ENCODE measurements around the gene CDC25B.
"Not testable (repeated sequence)": the region's sequence is repeated elsewhere in the genome, so short reads cannot be mapped to it uniquely, and the experiment has no call there.

Gene CDC25B

GRCh38 chr20:3842348-3842930 is 46.3 kb downstream of the CDC25B start:
- DNase-seq = no peak

GRCh38 chr20:3843490-3843889 is 47.4 kb downstream of the CDC25B start:
- no peak for DNase-seq

- not testable (repeated sequence) for DNase-seq
These were observed 48.0 kb downstream of the CDC25B start for GRCh38 chr20:3843990-3844619.

DNA sequence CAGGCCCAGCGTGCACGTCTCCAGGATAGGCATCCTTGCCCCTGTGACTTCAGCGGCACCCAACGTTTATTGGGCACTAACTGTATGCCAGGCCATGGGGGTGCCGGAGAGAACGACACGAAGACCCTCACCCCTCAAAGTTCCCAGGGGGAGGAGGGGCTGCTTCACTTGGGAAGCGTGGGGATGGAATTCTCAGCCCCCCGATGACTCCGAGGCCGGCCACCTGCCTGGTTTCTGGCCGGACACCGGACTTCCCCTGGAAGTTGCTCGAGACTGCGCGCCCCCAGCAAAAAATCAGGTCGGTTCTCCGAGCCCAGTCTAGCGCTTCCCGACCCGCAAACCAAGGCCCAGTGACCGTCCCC is 50.2 kb downstream of the CDC25B start:
- DNase-seq = no peak

GRCh38 chr20:3846740-3847428 is 50.8 kb downstream of the CDC25B start, which contains the start of gene MAVS:
TSS of gene MAVS (plus strand) at chr20:3846834. CDS start at chr20:3854625, 7,791 bp downstream.
- DNase-seq = peak; percentile 87

- DNase-seq = no peak
These were observed 51.4 kb downstream of the CDC25B start for GRCh38 chr20:3847429-3847940.

- DNase-seq = no peak
These were observed 52.5 kb downstream of the CDC25B start for GRCh38 chr20:3848565-3848964.

- DNase-seq = no peak
These were observed 58.4 kb downstream of the CDC25B start for GRCh38 chr20:3854462-3854871.

Data from activated T-cell treated with anti-CD3 and anti-CD28 coated beads, Interleukin-2, amount 50 U/mL, for 1 hour (primary cell).